Calu3 (cell line): Measurements from ENCODE around the gene SUV39H1. TPM values are rescaled to one million over a fixed set of nuclear protein-coding genes. Genes with fewer than 3 reads are reported as not detected.

Experiments used
- BruUV-seq: library from RNA; stranded (reverse); fragments of 400-500 nt; replicated peaks from 2 replicates; lab custom pipeline; 2021; lab: Mats Ljungman, UMichigan
- CTCF ChIA-PET: fragments of 300-600 bp; sonication (Branson Sonifier 250); formaldehyde crosslinking; loops from one replicate; lab custom pipeline; 2022; ENCODE audit warnings: antibody characterized with exemption; lab: Charles Lee
- DNase-seq: peaks from one replicate; pipeline ENCODE4 v3.0.0; 2022
- H3K27ac Mint-ChIP-seq: one replicate; pipeline ENCODE4 v1.8.0; 2022; ENCODE audit warnings: mixed read lengths; ENCODE audit not compliant: unreplicated experiment
- H3K27me3 Mint-ChIP-seq: one replicate; pipeline ENCODE4 v1.8.0; 2022; ENCODE audit warnings: mixed read lengths; ENCODE audit not compliant: unreplicated experiment
- H3K36me3 Mint-ChIP-seq: one replicate; pipeline ENCODE4 v1.8.0; 2022; ENCODE audit warnings: mild to moderate bottlenecking, moderate library complexity, mixed read lengths; ENCODE audit not compliant: insufficient read depth, unreplicated experiment
- H3K4me1 Mint-ChIP-seq: one replicate; pipeline ENCODE4 v1.8.0; 2022; ENCODE audit warnings: mild to moderate bottlenecking, low read depth, mixed read lengths; ENCODE audit not compliant: unreplicated experiment
- H3K4me3 Mint-ChIP-seq: one replicate; pipeline ENCODE4 v1.8.0; 2022; ENCODE audit warnings: mild to moderate bottlenecking, low read depth, moderate library complexity, mixed read lengths; ENCODE audit not compliant: unreplicated experiment
- H3K9me3 Mint-ChIP-seq: one replicate; pipeline ENCODE4 v1.8.0; 2022; ENCODE audit warnings: low read depth, mixed read lengths; ENCODE audit not compliant: unreplicated experiment
- intact Hi-C: fragments of 100-400 bp; cut with micrococcal nuclease; formaldehyde crosslinking; loops from one replicate; pipeline ENCODE4 v1.10.0; 2022; ENCODE audit not compliant: unreplicated experiment
- total RNA-seq: library from RNA; stranded (reverse); gene quantifications from 2 replicates; pipeline ENCODE4 v1.2.3, GENCODE V29; 2022
- TF ChIP-seq, protein P1 (sequence below): fragments of 200-600 bp; IDR thresholded peaks from one replicate; pipeline ENCODE4 v1.8.0; 2022; ENCODE audit warnings: antibody characterized with exemption; ENCODE audit not compliant: unreplicated experiment

SUV39H1 gene
- total RNA-seq, 1 experiment from 2014 or later = 20.8 TPM

DNA sequence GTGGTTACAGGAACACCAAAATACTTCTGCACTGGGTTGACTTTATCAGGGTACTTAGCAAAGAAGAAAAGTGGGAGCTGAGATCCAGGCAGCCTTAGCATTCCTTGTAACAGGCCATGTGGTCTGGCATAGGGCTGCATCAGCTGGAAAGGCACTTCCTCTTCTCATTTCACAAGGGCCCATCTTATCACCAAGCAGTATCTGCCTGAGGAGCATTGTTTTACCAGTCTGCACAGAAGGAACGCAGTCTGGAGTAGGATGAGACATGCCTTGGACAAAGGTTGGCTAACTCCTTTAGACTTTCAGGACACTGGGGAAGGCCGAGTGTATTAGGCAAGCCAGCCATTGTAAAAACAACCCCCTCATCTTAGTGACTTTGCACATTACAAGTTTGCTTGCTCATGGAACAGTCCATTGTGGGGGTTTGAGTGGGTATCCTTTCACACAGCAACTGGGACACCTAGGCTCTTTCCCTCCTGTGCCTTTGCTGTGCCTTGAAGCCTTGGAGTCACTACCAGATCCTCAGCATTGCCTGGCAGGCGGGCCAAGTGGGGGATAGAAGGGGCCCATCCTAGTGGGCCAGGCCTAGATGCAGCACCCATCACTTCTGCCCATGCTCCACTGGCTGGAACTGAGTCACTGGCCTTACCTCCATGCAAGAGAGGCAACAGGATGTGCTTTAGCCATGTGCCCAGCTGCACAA lies 4.6 kb downstream of the SUV39H1 start:
- Mint-ChIP-seq H3K27me3 (no peaks in the 10 kb centered on the region), H3K9me3 (no peaks in the 10 kb centered on the region), H3K27ac (no peak overlapping the region), H3K4me3 (no peak overlapping the region), H3K4me1 (peaks cover 28% of the 10 kb centered on the region), H3K36me3 (peaks cover 31% of the 10 kb centered on the region)
- DNase-seq = no peak
- TF ChIP-seq, protein P1, sequence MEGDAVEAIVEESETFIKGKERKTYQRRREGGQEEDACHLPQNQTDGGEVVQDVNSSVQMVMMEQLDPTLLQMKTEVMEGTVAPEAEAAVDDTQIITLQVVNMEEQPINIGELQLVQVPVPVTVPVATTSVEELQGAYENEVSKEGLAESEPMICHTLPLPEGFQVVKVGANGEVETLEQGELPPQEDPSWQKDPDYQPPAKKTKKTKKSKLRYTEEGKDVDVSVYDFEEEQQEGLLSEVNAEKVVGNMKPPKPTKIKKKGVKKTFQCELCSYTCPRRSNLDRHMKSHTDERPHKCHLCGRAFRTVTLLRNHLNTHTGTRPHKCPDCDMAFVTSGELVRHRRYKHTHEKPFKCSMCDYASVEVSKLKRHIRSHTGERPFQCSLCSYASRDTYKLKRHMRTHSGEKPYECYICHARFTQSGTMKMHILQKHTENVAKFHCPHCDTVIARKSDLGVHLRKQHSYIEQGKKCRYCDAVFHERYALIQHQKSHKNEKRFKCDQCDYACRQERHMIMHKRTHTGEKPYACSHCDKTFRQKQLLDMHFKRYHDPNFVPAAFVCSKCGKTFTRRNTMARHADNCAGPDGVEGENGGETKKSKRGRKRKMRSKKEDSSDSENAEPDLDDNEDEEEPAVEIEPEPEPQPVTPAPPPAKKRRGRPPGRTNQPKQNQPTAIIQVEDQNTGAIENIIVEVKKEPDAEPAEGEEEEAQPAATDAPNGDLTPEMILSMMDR = no peak
- intact Hi-C loops = no loop called here
- BruUV-seq = no TSS peak
- CTCF ChIA-PET = no interaction called here

DNA sequence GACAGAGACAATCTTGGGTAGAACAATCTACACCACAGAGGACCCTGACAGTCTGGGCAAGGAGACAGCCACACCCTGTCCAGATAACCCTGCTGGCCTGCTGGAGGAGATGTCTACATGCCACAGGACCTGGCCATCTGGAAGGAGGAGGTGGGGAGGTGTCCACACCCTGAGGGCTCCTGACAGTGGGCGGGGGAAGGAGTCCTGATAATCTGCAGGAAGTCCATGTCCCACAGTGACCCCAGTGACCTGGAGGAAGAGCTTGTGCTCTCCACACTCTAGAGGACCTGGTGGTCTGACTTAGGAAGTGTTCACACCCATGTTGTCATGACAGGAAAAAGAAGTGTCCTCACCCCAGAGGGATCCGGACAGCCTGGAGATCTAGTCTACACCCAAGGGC lies 5.5 kb downstream of the SUV39H1 start:
- peaks cover 22% of the 10 kb centered on the region for H3K36me3 Mint-ChIP-seq
- CTCF ChIA-PET = no interaction called here
- H3K9me3 Mint-ChIP-seq = no peaks in the 10 kb centered on the region
- H3K27ac Mint-ChIP-seq = no peak overlapping the region
- no peaks in the 10 kb centered on the region for H3K27me3 Mint-ChIP-seq
- peaks cover 28% of the 10 kb centered on the region for H3K4me1 Mint-ChIP-seq
- DNase-seq = no peak
- no peak overlapping the region for H3K4me3 Mint-ChIP-seq
- intact Hi-C loops = no loop called here
- no TSS peak for BruUV-seq
- TF ChIP-seq, protein P1 = no peak

DNA sequence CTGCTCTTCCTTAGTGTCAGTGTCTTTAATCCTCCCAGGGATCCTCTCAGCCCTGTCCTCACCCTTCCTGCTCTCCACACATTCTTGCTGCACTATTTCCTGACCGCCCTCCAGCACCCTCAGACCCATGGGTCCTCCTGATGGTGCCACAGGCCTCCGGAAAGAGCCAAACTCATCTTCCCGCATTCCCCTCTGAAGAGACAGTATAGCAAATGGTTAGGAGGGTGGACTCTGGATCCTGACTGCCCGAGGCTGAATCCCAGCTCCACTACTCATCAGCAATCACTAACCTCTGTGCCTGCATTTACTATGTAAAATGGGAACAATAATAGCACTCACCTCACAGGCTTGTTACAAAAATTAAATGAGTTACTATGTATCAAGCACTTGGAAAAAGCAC lies 6.2 kb downstream of the SUV39H1 start:
- BruUV-seq = no TSS peak
- CTCF ChIA-PET = no interaction called here

DNA sequence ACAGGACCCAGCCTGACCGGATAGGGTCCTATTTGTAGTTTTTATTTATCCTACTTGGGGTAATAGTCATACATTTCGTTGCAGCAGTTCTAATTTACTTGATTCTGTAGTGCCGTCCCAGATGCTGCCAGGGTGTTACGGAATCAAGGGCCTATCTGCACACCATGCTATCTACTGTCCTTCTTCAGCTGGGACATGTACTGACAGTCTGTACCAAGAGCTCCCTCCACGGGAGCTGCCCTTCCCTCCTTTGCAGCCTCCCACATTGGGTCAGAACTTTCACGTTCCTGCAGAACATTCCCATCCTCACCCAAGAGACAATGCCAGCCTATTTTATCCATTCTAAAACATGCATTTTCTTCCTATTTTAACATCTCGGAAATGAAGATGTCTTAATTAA lies 6.7 kb downstream of the SUV39H1 start:
- BruUV-seq = no TSS peak
- Mint-ChIP-seq H3K27ac (no peak overlapping the region), H3K4me3 (no peak overlapping the region), H3K36me3 (peaks cover 15% of the 10 kb centered on the region), H3K4me1 (peaks cover 28% of the 10 kb centered on the region), H3K27me3 (no peaks in the 10 kb centered on the region), H3K9me3 (no peaks in the 10 kb centered on the region)
- CTCF ChIA-PET = no interaction called here
- TF ChIP-seq, protein P1 = no peak
- intact Hi-C loops = no loop called here
- no peak for DNase-seq

More for the DNA sequence above, 6.2 kb downstream of the SUV39H1 start:
- no peak for DNase-seq
- Mint-ChIP-seq H3K36me3 (peaks cover 15% of the 10 kb centered on the region), H3K27ac (peak overlapping the region; percentile 11), H3K9me3 (no peaks in the 10 kb centered on the region), H3K4me3 (no peak overlapping the region), H3K27me3 (no peaks in the 10 kb centered on the region), H3K4me1 (peaks cover 28% of the 10 kb centered on the region)
- intact Hi-C loops = no loop called here
- TF ChIP-seq, protein P1 = no peak
